ENCODE results near the gene RFX5. TPM values are rescaled to one million over a fixed set of nuclear protein-coding genes. Genes with fewer than 3 reads are reported as not detected.

The RFX5 gene
- total and polyA plus RNA-seq, 2 of the 13 experiments (the other 11 are each of a cell fraction or from before 2014, with no cell fraction given): 17.9 to 36.2 TPM

- 0 out of 2 replicates have a peak, but pooled peaks have one; percentile 41 for TF ChIP-seq ZSCAN5A (CRISPR knock-in tag; IDR thresholded peaks at IDR 0.05; ENCODE audit: borderline replicate concordance)
- no peak for TF ChIP-seq ZNF331 (CRISPR knock-in tag; IDR thresholded peaks at IDR 0.05)
- no peak for TF ChIP-seq ZBTB34 (CRISPR knock-in tag; IDR thresholded peaks at IDR 0.05)
- no peak for TF ChIP-seq ZKSCAN5 (CRISPR knock-in tag; IDR thresholded peaks at IDR 0.05)
- peak; percentile 5 for TF ChIP-seq TEAD3 (CRISPR knock-in tag; optimal IDR thresholded peaks at IDR 0.05; ENCODE audit: borderline replicate concordance)
- TF ChIP-seq SRSF4 (IDR thresholded peaks at IDR 0.05; ENCODE audit: low read depth, low read length, poor library complexity, severe bottlenecking): no peak
- no peak for TF ChIP-seq ZNF136 (CRISPR knock-in tag; IDR thresholded peaks at IDR 0.05; ENCODE audit: low read depth)
- no peak for TF ChIP-seq ZNF761 (CRISPR knock-in tag; conservative IDR thresholded peaks at IDR 0.05)
- 0 out of 2 replicates have a peak, but pooled peaks have one; percentile 51 for TF ChIP-seq ZNF143 (CRISPR knock-in tag; IDR thresholded peaks at IDR 0.05)
- peak; percentile 43 for TF ChIP-seq ASH2L (IDR thresholded peaks at IDR 0.05; ENCODE audit: insufficient read length, low read depth, low read length)
- TF ChIP-seq POLR2AphosphoS5 (IDR thresholded peaks at IDR 0.05; ENCODE audit: low read depth, low read length): peak; percentile 94
- TF ChIP-seq ZNF564 (CRISPR knock-in tag; IDR thresholded peaks at IDR 0.05): 0 out of 2 replicates have a peak, but pooled peaks have one; percentile 33
- TF ChIP-seq ZNF274 (CRISPR knock-in tag; IDR thresholded peaks at IDR 0.05): no peak
- no peak for TF ChIP-seq GRHL1 (CRISPR knock-in tag; conservative IDR thresholded peaks at IDR 0.05)
- 0 out of 2 replicates have a peak, but pooled peaks have one; percentile 41 for TF ChIP-seq AKAP8 (CRISPR knock-in tag; IDR thresholded peaks at IDR 0.05)
- TF ChIP-seq JUN (CRISPR knock-in tag; IDR thresholded peaks at IDR 0.05): no peak
- no peak for TF ChIP-seq TOE1 (CRISPR knock-in tag; IDR thresholded peaks at IDR 0.05)
- no peak for TF ChIP-seq ATF7 (IDR thresholded peaks at IDR 0.05)
- TF ChIP-seq ATF7 (CRISPR knock-in tag; IDR thresholded peaks at IDR 0.05): no peak
- TF ChIP-seq THAP8 (CRISPR knock-in tag; IDR thresholded peaks at IDR 0.05; ENCODE audit: borderline replicate concordance): no peak
- no peak for TF ChIP-seq HNRNPL (IDR thresholded peaks at IDR 0.05; ENCODE audit: low read depth, low read length)
- TF ChIP-seq ZNF629 (CRISPR knock-in tag; conservative IDR thresholded peaks at IDR 0.05): peak; percentile 31; the same call in 1 of the 2 replicates
- TF ChIP-seq TMF1 (CRISPR knock-in tag; IDR thresholded peaks at IDR 0.05; ENCODE audit: low read depth): 0 out of 2 replicates have a peak, but pooled peaks have one; percentile 40
Measured at GRCh38 chr1:151372058-151372934, 25.2 kb upstream of the RFX5 start, which contains the start of gene SELENBP1 (continued).

Measured in HepG2 (cell line).